IPS DF 4.7 (cell line): Measurements from ENCODE around the gene TMEM259.

ENCODE experiments used
- DNase-seq: peaks from one replicate; pipeline ENCODE4 v3.0.0-alpha.2; 2013; ENCODE audit warnings: low spot score; ENCODE audit errors: extremely low read depth

Gene TMEM259

DNA sequence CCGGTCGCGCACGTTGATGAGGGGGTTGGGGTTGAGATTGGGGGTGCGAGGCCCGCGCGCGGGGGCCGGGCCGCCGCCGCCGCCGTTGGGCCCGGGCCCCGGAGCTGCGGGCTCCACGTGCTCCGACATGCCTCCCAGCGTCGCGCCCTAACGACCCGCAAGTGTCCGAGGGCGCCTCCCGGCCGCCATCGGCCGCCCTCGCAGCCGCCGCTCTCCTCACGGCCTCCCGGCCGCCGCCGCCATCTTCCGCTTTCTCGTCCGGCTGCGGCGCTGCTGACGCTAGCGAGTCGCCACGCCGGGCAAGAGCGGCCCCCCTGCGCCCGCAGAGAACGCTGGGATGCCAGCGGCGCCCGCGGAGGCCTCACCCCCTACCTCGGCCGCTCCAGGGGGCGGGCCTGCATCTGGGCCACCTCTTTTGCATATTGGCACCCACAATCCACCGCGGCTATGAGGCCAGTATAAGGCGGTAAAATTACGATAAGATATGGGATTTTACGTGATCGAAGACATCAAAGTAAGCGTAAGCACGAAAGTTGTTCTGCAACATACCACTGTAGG is at the start of gene TMEM259:
Gene TMEM259 (minus strand): TSS at position 256 of the 558 bp plus-strand sequence. CDS start 127 bp downstream, at position 129.
- DNase-seq: no peak

DNA sequence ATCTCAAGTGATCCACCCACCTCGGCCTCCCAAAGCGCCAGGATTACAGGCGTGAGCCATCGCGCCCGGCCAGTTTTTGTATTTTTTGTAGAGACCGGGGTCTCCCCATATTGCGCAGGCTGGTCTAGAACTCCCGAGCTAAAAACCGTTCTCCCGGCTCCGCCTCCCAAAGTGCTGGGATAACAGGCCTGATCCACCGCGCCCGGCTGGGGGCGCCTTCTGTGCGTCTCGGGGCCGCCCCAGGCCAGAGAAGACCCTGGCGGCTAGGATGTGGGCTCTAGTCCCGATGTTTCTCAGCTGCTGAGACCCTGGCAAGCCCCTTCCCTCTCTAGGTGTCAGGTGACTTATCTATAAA is 49.6 kb upstream of the TMEM259 start:
- DNase-seq: no peak

DNA sequence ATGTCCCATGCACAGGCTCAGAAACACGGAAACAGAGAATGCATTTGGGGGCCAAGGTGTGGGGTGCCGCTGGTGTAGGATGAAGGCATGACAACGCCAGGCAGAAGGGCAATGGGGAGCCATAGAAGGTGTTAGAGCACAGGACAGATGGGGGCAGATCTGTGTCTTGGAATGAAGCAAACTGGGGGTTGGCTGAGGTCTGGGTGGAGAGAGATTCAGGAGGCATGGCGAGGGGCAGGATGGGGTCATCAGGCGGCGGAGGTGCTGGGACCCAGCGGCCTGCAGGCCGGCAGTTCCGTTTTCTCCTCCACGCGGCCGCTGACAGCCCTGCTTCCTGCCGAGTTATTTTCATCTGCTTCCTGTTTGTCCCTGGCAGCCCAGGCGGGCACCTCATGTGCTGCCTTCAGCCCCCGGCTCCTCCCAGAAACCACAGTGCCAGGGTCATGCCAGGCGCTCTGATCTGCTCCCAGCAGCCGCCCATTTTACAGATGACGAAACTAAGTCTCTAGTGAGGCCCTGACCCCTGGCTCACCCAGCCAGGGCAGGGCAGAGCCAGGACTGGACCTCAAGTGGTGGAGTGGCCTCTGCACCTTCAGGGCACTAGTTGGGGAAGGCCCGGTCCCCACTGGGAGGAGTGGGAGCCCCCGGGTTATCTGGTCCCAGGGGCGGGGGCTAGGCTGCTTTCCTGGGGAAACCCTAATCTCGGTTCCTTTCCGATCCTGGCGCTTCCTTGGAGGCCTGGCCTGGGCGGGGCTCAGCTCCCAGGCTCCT is 48.3 kb upstream of the TMEM259 start:
- no peak for DNase-seq

- no peak for DNase-seq
Measured at GRCh38 chr19:1068009-1069001, 47.4 kb upstream of the TMEM259 start.

GRCh38 chr19:1067341-1067957 is 46.5 kb upstream of the TMEM259 start:
- no peak for DNase-seq

GRCh38 chr19:1066748-1067340 is 45.9 kb upstream of the TMEM259 start, which contains the start of gene ARHGAP45:
ARHGAP45 (plus strand) TSS chr19:1067167; CDS start chr19:1067406, 239 bp downstream.
- DNase-seq: no peak

GRCh38 chr19:1066251-1066747 is 45.4 kb upstream of the TMEM259 start:
- DNase-seq: no peak

DNA sequence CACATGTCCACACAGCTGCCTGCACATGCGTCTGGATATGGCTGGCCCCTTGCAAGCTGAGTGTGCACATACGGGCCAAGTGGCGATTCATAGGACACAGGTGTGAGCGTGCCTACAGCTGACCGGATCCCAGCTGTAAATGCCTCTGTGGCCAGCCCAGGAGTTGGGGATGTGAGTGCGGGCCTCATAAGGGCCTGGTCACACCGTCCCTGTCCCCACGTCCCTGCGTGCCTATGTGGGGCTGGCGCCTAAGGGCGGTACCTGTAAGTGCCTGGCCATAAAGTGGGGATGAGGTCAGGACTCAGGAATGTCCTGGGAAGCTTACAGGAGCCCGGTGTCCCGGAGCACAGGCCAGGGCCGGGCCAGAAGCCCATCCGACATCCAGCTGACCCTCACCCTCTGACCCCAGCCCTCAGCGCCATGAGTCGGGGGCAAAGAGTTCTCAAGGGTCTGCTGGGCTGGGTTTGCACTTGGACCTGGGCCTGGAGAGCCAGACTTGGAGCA is 44.7 kb upstream of the TMEM259 start:
- DNase-seq: no peak

DNA sequence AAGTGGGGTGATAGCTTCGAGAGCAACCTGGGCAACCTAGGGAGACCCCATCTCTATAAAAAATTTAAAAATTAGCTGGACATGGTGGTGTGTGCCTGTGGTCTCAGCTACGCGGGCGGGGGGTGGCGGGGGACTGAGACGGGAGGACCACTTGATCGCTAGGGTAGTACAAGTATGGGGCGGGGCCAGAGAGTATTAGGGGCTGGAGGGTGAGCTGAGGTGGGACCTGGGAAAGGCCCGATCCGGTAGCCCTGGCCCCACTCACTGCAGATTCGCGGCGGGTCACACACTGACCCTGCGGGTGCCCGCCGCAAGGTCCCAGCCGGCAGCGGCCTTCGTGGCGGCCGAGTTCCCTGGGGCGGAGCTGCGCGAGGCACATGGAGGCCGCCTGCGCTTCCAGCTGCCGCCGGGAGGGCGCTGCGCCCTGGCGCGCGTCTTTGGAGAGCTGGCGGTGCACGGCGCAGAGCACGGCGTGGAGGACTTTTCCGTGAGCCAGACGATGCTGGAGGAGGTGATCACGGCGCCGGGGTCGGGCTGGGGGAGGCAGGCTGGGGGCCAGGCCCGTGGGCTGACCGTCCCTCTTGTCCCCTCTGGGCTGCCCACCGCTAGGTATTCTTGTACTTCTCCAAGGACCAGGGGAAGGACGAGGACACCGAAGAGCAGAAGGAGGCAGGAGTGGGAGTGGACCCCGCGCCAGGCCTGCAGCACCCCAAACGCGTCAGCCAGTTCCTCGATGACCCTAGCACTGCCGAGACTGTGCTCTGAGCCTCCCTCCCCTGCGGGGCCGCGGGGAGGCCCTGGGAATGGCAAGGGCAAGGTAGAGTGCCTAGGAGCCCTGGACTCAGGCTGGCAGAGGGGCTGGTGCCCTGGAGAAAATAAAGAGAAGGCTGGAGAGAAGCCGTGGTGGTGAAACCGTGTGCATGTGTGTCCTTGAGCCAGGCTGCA is 44.0 kb upstream of the TMEM259 start:
- DNase-seq: no peak

GRCh38 chr19:1063909-1064660 is 43.2 kb upstream of the TMEM259 start:
- no peak for DNase-seq

GRCh38 chr19:1063030-1063908 is 42.3 kb upstream of the TMEM259 start:
- no peak for DNase-seq

DNA sequence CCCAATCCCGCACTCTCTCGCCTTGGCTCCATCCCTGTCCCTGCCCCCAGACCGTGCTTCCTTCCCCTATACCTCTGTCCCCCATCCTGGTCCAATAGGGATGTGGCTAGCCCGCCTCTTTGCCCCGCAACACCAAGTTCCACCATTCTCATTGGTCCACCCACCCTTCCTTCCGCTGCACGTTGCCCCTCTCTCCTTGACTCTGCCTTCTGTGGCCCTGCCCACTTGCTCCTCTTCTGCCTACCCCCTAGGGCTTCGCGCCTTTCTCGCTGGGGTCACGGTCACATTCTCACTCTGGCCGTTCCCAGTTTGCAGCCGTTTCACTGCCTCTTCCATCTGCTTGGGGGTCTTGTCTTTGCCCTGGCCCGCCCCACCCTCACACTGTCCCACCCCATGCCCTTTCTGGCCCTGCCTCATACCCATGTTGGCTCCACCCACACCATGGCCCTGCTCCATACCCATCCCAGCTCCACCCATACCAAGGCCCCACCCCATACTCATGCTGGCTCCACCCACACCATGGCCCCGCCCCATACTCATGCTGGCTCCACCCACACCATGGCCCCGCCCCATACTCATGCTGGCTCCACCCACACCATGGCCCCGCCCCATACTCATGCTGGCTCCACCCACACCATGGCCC is 41.6 kb upstream of the TMEM259 start:
- no peak for DNase-seq

DNA sequence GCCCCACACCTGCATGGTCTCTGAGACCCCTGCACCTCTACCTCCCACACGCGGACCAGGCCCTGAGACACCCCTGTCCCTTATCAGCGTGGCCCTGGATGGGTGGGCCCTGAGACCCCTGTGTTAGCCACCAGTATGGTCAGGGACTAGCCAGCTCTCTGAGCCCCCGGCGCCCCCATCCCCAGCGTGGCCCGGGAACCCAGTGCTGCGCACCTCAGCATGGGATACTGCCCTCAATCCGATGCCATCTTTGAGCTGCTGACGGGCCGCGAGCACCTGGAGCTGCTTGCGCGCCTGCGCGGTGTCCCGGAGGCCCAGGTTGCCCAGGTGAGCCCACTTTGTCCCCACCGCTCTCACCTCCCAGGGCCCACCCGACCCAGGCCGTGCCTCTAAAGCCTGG is 41.1 kb upstream of the TMEM259 start:
- DNase-seq: no peak

DNA sequence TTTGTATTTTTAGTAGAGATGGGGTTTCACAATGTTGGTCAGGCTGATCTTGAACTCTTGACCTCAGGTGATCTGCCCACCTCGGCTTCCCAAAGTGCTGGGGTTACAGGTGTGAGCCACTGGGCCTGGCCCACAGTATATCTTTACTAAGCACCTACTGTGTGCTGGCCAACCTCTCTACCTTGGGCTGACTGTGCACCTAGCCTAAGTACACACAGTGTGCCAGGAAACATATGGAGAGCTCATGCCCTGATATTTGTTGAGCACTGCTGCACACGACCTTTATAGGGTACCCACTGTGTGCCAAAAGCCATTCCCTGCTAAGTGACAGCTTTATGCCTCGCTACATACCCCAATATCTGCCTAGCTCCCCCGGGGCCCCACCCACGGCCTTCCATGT is 39.8 kb upstream of the TMEM259 start:
- DNase-seq: no peak

DNA sequence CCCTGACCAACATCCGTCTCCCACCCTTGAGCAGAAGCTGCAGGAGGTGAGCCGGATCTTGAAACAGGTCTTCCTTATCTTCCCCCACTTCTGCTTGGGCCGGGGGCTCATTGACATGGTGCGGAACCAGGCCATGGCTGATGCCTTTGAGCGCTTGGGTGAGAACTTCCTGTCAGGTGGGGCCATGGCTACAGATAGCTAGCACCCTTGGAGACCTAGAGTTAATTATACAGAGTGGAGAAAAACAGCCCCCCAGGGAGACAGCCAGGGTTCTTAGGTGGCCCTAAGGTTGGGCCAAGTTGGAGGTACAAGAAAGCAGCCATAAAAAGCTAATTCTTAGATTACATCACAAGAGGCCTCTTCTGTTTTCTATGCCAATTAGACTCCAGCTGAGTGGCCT is 37.2 kb upstream of the TMEM259 start:
- no peak for DNase-seq

DNA sequence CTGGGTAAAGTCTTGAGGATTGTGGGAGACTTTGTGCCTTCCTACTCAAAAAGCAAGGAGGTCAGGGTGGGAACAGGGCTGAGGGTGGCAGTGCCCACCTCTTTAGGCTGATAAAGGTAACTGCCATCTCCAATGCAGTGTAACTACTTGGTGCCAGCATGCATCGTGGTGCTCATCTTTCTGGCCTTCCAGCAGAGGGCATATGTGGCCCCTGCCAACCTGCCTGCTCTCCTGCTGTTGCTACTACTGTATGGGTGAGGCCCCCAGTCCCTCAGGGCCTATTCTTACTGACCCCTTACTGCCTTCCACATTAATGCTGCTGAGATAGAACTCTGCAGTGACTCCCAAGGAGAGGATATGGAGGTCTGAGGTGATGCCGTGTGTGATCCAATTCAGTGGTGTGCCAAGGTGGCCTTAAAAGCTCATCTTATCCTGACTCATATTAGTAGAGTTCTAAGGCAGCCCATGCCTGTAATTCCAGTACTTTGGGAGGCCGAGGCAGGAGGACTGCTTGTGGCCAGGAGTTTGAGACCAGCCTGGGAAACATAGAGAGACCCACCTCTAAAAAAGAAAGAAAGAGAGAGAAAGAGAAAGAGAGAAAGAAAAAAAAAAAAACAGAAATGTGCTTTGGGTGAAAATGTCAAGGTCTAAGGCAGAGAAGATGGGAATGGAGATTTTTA is 36.4 kb upstream of the TMEM259 start:
- DNase-seq: no peak
